GM18499 (cell line): ENCODE data around the gene TMEM143.
"Not testable (repeated sequence)": the region's sequence is repeated elsewhere in the genome, so short reads cannot be mapped to it uniquely, and the experiment has no call there.

Experiments
- ATAC-seq: cut with Tn5 transposase; IDR thresholded peaks from one replicate; pipeline ENCODE4 v1.9.1; 2021; ENCODE audit warnings: moderate number of reproducible peaks; ENCODE audit not compliant: insufficient read depth, unreplicated experiment

Gene TMEM143

DNA sequence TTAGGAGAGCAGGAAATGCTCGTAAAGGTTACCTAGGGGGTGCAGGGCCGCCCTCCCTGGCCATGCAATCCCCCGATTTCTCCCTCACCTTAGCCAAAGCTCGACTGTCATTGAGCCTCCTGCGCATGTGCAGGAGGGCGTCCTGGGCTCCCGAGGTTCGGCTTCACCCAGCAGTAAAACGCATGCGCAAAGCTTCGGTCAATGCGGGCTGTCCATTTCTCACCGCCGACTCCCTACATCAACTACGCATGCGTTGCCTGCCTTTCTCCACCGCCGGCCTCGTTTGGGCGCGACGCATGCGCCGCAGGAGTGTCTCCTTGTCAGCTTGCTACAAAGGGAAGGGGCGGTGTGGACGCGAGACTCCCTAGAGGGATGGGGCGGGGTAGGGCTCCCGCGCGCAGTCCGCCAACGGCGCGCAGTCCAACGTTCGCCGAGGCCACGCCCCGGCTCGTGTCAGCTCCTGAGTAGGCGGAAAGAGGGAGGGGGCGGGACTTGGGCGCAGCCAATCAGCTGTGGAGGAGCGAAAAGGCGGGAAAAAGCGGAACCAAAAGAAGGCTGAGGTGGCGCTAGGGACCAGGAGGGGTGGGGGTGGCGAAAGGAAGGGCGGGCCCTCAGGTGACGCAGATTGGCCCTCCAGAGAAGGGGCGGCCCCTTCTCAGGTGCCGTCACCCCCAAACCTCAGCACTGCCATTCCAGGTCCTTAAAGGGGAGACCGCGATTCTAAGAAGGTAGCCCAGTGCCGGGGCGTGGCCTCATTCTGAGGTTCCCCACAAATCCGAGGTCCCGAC is at the start of gene TMEM143, which contains the start of gene SYNGR4:
TMEM143 (minus strand) TSS at position 131 of the 788 bp plus-strand sequence; CDS start at position 111, 20 bp downstream.
SYNGR4 (plus strand) TSS at position 558 of the 788 bp plus-strand sequence. CDS start 1,476 bp downstream, outside the sequence.
- ATAC-seq = peak; percentile 72

DNA sequence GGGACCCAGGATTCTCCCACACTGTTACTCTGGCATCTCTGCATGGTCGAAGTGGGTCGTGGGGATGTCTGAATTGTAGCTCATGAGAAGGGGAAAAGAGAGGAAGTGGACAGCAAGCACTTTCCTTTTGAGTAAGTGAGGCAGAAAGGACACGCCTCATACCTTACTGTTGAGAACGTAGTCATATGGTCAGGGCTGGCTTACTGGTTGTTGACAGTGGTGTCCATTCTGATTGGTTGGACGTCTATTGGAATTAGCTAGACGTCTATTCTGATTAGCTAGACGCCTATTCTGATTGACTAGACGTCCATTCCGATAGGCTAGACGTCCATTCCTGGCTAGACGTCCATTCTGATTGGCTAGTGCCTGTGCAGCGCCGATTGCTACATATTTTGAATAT is 42.1 kb upstream of the TMEM143 start:
- no peak for ATAC-seq

DNA sequence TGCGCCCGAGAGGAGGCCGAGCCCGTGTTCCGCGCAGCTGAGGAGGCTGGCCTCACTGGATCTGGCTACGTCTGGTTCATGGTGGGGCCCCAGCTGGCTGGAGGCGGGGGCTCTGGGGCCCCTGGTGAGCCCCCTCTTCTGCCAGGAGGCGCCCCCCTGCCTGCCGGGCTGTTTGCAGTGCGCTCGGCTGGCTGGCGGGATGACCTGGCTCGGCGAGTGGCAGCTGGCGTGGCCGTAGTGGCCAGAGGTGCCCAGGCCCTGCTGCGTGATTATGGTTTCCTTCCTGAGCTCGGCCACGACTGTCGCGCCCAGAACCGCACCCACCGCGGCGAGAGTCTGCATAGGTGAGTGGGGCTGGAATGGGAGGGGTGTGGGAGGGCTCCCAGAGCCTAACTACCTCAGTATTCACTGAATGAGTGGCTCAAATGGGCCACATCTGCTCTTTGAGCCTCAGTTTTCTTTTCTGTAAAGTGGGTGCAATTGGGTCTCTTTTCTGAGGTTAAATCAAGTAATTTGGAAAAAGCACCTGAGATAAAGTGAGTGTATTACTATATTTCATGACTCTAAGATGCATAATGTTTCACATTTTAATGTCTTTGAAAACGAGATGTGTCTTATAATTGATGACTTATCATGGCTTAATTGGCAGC is 41.4 kb upstream of the TMEM143 start:
- no peak for ATAC-seq

DNA sequence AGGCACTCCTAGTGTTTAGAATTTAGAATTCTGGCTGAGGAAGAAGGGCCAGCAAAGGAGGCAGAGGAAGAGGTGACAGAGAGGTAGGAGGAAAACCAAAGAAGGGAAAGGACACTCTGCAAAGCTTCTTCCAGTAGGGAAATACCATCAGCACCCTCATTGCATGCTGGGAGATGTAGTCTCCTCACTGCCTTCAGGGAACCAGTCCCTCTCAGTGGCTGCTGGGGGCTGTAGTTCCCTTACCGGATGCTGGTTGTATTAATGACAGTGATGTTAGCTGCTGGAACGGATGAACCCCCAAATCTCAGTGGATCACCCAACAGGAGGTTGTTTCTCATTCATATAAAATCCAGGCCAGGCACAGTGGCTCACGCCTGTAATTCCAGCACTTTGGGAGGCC is 39.9 kb upstream of the TMEM143 start:
- no peak for ATAC-seq

DNA sequence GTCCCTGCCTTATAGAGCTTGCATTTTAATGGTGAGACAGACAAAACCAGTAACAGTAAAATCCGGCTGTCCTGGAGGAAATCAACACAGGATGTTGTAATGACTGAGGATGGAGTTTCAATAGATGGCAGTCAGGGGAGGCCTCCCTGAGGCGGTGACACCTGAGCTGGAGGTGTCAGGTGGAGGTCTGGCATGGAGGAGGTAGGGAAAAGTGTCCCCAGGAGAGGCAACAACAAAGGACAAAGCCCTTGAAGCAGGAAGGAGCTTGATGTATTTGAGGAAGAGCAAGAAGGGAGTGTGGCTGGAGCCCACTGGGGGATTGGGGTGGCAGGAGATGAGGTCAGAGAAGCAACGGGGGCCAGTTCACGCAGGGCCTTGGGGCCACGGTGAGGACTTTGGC is 37.5 kb upstream of the TMEM143 start:
- no peak for ATAC-seq

DNA sequence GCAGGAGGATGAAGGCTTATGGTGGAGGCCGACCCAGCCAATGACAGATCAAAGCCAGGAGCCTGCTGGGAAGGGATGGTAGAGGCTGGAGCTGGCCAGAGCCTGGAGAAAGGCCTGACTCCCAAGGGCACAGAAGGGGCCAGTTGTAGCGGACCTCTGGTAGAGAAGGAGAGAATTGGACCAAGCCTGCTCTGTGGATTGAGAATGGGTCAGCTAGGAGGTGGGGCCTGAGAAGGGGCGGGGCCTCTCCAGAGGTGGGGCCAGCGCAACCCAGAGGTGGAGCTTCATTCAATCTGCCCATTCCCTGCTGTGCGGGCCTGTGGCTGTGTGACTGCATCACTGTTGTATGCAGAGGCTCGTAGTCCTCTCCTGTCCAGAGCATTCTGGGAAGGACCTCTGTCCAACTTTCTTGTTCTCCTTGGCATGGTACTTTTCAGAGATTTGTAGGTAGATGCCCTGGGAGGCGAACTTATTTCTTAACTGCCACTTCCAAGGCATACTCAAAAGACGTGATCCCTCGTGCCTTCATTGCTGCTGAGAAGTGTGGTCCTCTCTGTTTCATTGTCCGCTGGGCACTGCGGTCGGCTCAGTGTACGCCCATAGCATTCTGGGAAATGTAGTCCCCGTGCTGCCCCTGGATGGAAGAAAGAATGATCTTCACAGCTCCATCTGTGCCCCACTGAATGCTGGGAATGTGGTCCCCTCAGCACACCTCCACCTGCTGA is 36.4 kb upstream of the TMEM143 start:
- ATAC-seq = no peak

DNA sequence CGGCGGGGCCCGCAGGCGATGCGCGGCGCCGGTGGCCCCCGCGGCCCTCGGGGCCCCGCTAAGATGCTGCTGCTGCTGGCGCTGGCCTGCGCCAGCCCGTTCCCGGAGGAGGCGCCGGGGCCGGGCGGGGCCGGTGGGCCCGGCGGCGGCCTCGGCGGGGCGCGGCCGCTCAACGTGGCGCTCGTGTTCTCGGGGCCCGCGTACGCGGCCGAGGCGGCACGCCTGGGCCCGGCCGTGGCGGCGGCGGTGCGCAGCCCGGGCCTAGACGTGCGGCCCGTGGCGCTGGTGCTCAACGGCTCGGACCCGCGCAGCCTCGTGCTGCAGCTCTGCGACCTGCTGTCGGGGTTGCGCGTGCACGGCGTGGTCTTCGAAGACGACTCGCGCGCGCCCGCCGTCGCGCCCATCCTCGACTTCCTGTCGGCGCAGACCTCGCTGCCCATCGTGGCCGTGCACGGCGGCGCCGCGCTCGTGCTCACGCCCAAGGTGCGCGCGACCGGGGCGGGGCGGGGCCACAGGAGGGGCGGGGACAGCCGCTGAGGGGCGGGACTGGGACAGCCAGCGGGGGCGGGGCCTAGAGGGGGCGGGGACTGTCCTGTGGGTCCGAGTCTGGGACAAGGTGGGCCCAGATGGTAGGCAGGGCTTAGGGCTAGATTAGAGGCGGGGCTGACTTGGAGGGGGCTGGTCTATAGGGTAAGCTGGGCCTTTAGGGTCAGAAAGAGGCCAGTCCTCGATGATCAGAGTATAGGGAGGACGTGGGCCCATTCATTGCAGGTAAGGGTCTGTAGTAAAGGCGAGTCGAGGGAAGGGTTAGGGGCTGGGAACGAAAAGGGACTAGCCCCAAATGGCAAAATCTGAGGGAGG is 34.9 kb upstream of the TMEM143 start:
- ATAC-seq = no peak

DNA sequence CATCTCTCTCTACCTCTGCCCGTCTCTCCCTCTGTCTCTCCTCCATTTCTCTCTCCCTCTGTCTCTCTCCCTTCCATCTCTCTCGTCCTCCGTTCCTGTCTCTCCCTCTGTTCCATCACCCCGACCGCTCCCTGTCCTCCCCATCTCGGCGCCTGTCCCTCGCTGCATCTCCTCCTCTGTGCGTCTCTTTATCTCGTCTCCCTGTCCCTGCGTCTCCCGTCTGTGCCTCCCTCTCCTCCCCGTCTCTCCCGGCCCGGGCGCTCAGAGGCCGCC is 34.3 kb upstream of the TMEM143 start:
- no peak for ATAC-seq

DNA sequence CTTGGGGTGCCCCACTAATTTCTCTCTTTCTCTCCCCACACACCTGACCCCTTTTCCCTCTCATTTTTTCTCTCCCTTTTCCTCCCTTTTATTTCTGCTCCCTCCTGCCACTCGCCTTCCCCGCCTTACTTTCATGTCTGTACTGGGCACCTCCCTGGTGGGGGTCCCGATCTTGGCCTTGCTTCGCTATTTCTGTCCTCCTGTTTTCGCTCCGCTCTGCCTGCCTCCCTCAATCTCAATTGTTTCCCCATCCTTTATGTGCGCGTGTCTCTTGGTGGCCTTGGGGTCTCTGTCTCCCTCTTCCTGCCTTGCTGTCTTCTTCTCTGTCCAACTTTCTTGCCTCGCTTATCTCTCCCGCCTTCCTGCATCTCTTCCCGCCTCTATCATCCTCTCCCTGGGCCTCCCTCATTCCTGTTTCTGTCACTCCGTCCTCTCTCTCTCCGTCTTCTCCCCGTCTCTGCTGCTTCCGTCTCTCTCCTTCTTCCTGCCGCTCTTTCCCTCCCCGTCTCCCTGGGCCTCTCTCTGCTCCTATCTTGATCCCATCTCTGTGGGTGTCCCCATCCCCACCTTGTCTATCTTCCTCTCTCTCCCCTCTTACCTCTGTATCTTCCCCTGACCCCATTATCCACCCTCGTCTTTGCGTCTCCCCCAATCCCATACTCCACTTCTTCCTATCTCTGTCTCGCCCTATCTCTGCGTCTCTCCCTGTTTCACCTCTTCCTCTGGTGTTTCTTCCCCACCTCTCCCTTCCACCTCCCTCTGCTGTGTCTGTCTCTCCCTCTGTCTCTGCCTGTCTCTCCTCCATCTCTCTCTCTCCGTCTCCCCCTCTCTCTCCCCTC is 33.7 kb upstream of the TMEM143 start:
- ATAC-seq = no peak

DNA sequence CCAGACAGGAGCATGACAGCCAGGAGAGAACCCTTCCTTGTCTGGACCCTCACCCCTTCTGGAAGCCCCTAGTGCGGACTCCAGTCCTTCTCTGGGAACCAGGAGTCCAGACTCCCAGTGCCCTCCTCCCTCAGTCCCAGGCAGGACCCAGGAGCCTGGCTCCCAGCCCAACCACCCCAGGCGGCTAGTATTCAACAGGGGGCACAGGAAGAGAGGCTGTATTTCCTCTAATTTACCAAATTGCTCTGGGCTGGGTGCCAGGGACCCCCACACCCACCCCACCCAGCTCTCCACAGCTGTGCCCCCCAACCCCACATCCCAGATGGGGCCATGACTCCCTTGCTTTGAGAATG is 33.1 kb upstream of the TMEM143 start:
- ATAC-seq = no peak

DNA sequence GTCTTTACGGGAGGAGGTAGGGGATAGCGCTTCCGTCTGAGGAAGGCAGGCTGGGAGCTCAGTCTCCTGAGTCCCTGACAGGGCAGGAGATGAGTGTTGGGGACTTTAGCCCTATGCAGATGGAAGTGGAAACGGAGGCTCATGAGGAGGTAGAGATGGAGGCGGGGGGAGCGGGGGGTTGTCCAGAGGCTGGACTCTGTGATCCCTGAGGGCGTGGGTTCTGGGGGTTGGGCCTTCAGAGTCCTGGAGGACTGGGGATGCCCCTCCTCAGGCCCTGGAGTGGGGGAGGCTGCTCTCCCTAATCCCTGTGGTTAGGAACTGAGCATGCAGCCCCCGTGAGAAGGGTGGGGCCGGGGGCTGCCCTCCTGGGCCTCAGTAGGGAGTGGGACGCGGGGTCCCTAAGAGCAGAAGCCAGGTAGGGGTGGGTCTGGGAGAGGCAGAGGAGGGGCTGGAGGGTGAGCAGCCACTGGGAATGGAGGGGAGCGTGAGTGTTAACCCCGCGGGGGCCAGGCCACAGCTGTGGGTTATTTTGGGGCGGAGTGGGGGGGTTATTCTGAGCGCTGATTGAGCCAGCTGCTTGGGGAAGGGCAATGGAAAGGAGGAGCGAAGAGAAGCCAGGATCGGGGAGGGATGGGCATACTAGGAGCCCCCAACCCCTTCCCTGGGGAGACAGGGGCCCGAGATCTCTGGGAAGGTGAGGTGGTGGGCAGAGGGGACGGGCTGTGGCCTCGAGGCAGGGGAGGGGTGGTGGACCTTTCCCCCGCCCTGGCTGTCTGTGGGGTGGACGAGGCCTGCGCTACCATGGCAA is 32.5 kb upstream of the TMEM143 start:
- ATAC-seq = no peak

DNA sequence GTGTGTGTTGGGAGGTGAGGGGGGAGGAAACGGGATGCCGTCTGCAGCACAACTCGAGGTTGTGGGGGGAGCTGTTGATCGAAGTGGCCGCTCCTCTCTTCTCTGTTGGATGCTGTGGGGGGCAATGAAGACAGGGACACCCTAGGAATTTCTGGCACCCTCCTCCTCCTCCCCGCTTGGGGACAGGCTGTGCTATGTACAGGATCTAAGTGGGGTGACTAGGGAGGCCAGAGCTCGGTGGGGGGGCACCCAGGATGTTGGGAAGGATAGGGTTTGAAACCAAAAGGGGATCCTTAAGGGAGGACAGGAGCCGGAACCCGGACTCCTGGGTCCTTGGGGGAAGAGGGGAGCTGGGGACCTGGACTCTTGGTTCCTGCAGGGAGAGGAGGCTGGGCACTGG is 31.8 kb upstream of the TMEM143 start:
- ATAC-seq = no peak

DNA sequence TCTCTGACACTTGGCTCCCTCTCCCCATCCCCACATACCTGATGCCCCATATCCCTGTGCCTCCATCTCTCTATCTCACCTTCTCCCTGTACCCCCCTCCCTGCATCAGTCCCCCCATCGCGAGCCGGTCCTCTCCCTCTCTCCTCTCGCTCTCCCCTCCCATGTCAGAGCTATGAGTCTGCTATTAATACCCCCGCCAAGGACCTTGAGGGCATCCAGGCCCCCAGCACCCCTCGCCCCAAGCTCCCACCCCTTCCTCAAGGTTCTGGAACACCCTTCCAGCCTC is 31.4 kb upstream of the TMEM143 start:
- no peak for ATAC-seq

DNA sequence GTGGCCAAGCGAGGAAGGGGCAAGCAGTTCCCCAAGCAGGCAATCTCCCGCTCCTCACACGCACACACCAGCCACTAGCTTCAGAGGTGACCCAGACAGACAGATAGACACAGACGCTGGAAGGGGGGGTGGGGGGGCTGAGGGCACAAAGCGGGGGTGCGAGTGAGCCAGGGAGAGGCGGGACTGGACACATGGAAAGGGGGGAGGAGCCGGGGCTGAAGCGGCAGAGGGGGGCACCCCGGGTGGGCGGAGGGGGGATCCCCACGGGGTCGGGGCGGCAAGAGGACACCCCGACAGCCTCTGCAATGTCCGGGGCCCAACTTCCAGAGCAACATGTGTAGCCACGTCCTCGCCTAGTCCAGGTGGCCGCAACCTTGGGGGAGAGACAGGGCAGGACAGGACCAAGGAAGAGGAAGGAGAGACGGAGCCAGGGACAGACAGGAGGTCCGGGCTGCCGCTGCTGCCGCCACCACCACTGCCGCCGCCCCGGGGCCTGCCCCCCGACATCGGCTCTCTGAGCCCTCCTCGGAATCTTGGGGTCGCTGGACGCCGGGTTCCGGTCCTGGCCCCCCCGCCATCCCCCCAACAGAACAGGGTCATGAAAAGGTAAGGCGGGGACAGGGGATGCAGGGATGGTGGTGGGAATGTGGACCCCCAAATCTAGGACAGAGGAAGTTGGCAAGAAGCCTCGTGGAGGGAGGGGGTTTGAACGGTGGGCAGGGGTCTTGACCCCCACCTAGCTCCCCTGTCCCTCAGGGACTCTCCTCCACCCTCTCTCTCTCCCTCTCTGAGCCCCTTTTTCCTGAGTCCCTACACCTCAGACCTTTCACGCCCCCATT is 30.8 kb upstream of the TMEM143 start:
- ATAC-seq = no peak

DNA sequence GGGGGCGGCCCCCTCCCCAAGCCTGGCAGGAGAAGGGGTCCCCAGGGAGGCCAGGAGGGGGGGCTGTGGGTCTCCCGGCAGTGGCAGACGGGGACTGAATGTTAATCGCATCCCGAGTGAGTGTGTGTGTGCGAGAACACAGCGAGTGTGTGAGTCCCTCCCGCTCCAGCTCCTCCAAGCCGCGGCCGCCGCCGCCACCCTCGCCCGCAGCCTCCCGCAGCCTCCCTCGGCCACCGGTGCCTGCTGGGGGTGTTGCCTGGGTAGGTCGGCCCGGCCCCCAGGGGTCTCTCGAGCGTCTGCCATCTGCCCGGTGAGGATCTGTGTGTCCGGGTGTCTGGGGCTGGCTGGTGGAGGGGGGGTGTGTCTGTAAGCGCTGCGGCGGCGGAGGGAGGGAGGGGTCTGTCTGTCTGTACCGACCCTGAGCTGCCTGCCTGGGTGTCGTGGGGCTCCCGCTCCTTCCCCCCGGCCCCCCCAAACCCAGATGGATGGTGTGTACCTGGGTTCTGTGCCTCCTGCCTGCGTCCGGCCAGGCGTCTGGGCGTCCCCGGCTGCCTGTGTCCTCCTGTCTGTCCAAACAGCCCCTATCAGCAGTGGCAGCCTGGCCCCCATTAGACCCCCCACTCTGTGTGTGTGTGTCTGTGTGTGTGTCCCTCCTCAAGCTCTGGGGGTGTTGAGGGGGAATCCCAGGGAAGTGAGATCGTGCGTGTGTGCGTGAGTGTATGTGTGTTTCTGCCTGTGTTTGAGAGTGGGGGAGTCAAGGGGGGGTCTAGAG is 30.0 kb upstream of the TMEM143 start, which contains the start of gene GRIN2D:
GRIN2D (plus strand) TSS at position 110 of the 772 bp plus-strand sequence. CDS start 4,725 bp downstream, outside the sequence.
- ATAC-seq = no peak

DNA sequence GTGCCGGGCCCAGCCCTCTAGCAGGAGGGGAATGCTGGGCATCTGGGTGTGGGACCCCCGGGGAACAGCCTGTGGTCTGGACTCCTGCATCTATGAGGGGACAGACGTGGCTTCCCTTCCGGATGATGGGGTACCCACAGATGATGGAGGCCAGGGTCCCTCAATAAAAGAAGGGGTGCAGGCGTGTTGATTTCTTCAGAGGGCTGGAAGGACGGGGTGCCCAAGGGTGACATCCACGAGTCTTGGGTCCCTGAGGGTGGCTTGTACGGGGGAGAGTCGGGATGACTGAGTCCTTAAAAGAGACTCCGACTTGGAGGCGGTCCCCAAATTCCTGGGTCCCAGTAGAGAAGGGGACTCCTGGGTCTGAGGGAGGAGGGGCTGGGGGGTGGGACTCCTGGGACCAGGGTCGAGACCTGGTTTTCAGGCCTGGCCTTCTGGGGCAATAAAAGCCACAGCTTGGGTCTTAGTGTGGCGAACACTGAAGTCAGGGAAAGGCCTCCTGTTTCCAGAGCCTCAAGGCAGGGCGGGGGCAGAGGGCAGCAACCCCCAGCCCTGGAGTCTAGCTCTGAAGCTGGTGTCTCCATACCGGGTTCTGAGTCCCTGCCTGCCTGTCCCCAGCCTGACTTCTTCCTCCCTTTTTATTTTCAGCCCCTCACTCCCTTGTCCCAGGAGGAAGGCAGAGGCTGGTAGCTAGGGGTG is 29.3 kb upstream of the TMEM143 start:
- no peak for ATAC-seq

DNA sequence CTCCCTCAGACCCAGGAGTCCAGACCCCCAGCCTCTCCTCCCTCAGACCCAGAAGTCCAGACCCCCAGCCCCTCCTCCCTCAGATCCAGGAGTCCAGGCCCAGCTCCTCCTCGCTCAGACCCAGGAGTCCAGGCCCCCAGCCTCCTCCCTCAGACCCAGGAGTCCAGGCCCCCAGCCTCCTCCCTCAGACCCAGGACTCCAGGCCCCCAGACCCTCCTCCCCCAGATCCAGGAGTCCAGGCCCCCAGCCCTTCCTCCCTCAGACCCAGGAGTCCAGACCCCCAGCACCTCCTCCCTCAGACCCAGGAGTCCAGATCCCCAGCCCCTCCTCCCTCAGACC is 28.2 kb upstream of the TMEM143 start:
- ATAC-seq = not testable (repeated sequence)
